Heart left ventricle (tissue), 16 donors: ENCODE results near the gene FKBP5. TPM values are rescaled to one million over a fixed set of nuclear protein-coding genes. Genes with fewer than 3 reads are reported as not detected.

Experiments
- ATAC-seq, 4 donors: fragments of 200-7000 bp; cut with Tn5 transposase; one replicate each; pipeline ENCODE4 v1.9.1; 2020 to 2022; ENCODE audit warnings: moderate library complexity in 4 of 4, mild to moderate bottlenecking in 3 of 4, moderate number of reproducible peaks in 1 of 4
- DNase-seq, 5 donors: peaks; one replicate each; pipeline ENCODE4 v3.0.0-alpha.2; 2020
- H3K27ac ChIP-seq, 12 donors: fragments of 200-600 bp; sonication (generic) in 4 of 12; one replicate each; pipeline versions ENCODE4 v1.5.0 to v1.8.0; 2016 to 2022; ENCODE audit warnings: mild to moderate bottlenecking in 2 of 12
- H3K27me3 ChIP-seq, 9 donors: fragments of 200-600 bp; sonication (generic) in 2 of 9; one replicate each; pipeline versions ENCODE4 v1.5.1 to v1.8.0; 2016 to 2022; ENCODE audit warnings: mild to moderate bottlenecking in 3 of 9
- H3K36me3 ChIP-seq, 9 donors: fragments of 200-600 bp; sonication (generic) in 2 of 9; one replicate each; pipeline versions ENCODE4 v1.5.0 to v1.8.0; 2018 to 2022; ENCODE audit warnings: mild to moderate bottlenecking in 2 of 9
- H3K4me1 ChIP-seq, 12 donors: fragments of 200-600 bp; sonication (generic) in 4 of 12; one replicate each; pipeline versions ENCODE4 v1.5.0 to v1.8.0; 2016 to 2022; ENCODE audit warnings: mild to moderate bottlenecking in 3 of 12
- H3K4me3 ChIP-seq, 12 donors: fragments of 200-600 bp; sonication (generic) in 4 of 12; one replicate each; pipeline versions ENCODE4 v1.5.0 to v1.8.0; 2017 to 2022; ENCODE audit warnings: mild to moderate bottlenecking in 9 of 12, moderate library complexity in 4 of 12
- H3K9me3 ChIP-seq, 12 donors: fragments of 200-600 bp; sonication (generic) in 4 of 12; one replicate each; pipeline versions ENCODE4 v1.5.0 to v1.8.0; 2016 to 2022; ENCODE audit warnings: mild to moderate bottlenecking in 1 of 12
- POLR2A ChIP-seq, 2 donors: fragments of 450-650 bp; IDR thresholded peaks; one replicate each; pipeline ENCODE4 v1.6.1; 2017; ENCODE audit warnings: antibody characterized with exemption in 2 of 2, mild to moderate bottlenecking in 2 of 2, moderate library complexity in 2 of 2
- WGBS, 4 donors: extraction: QIAGEN DNeasy Blood & Tissue Kit in 2 of 4; methylation state at CpG; one replicate each; pipeline versions ENCODE4 v1.1.5 to v1.1.7; 2013 to 2018; 5-methylcytosine and 5-hydroxymethylcytosine counted together
- intact Hi-C, 10 donors: fragments of 100-400 bp; cut with DNase I; formaldehyde crosslinking; loops; one replicate each; pipeline versions ENCODE4 v1.11.1 to v1.14.2; 2022
- polyA plus RNA-seq, 2 donors: library from polyadenylated mRNA; stranded (reverse); fragments of 200-250 nt; gene quantifications; one replicate each; pipeline ENCODE4 v1.2.3, GENCODE V29; 2013
- total RNA-seq, 9 donors: library from RNA; depleted of rRNA in 2 of 9; stranded (reverse); fragments of >200 nt in 2 of 9; fragmentation: NEBNext Ultra II Directional in 3 of 9; extraction: Animal tissue kit (Norgen Biotek cat#: 25700) in 3 of 9; gene quantifications; one replicate each; pipeline versions ENCODE4 v1.1.0 to v1.2.4, GENCODE V29; 2016 to 2023
- TF ChIP-seq, protein P1 (sequence below), 12 donors: fragments of 200-600 bp; sonication (generic) in 4 of 12; IDR thresholded peaks; one replicate each; pipeline versions ENCODE4 v1.5.0 to v1.8.0; 2018 to 2022; ENCODE audit warnings: antibody characterized with exemption in 12 of 12, mild to moderate bottlenecking in 5 of 12
- donor health status: ischemic (EF 13 %, LVEDD 7.1; RV severe dilation, severe dysfunction).
- donor health status: healthy with polysubstance abuse.
- donor health status: DM: no; HTN: yes; CAD: no.
- donor health status: DM: no; HTN: no; CAD: no.
- donor health status: ischemic (EF 25% LVEDD 6.9; RV normal size, moderate dysfunction).
- donor health status: ischemic (EF 25% LVEDD 5.7; RV mildly dilated, moderate dysfunction).
- donor health status: healthy.
- donor health status: DM: yes; HTN: yes; CAD: no.
- donor health status: ischemic (EF 35%, LVEDD 5.7; RV mildly dilated, moderate dysfunction).
- donor health status: nonischemic (EF 11% LVEDD 7.7; RV severe dilation, severe dysfunction).
- donor health status: DM: yes; HTN: yes; CAD: no.
- donor health status: PGD.
- donor health status: ischemic (EF 29% LVEDD 5.4; RV normal size, mild dysfunction).
- donor health status: nonischemic (EF 23%, LVEDD 6.1; RV moderate dilation, normal function).

Gene FKBP5
- total and polyA plus RNA-seq, 11 donors, result 19.7 to 351 (median 104) TPM

DNA sequence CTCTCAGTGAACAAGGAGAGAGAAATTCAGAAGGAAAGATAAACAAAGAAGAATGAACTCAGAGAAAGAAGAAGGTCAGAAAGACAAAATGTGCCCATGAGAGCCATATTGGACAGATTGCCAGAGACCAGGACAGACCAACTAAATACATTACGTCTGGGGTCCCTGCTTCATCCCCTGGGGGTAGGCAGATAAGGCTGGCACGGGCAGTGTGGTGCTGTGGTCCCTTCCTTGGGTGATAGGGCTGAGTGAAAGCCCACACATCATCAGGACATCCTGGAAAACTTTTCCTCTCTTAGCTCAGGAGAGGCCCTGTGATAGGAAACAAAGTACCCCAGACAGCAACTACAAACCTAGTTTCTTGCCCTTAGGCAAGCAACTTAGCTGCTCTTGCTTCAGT, 34.9 kb upstream of the FKBP5 start:
- Histone ChIP-seq H3K9me3 (no peaks in the 10 kb centered on the region), H3K4me1 (peaks cover 35 to 98% (median 64%) of the 10 kb centered on the region in 12 donors), H3K4me3 (no peak overlapping the region), H3K27me3 (no peaks in the 10 kb centered on the region), H3K27ac (peak overlapping the region in 6 of 12 donors; percentile 21 to 100 (median 100)), H3K36me3 (no peaks in the 10 kb centered on the region)
- ATAC-seq (no peak), DNase-seq (no peak)
- TF ChIP-seq POLR2A (IDR thresholded peaks at IDR 0.05), result no peak
- TF ChIP-seq, protein P1, sequence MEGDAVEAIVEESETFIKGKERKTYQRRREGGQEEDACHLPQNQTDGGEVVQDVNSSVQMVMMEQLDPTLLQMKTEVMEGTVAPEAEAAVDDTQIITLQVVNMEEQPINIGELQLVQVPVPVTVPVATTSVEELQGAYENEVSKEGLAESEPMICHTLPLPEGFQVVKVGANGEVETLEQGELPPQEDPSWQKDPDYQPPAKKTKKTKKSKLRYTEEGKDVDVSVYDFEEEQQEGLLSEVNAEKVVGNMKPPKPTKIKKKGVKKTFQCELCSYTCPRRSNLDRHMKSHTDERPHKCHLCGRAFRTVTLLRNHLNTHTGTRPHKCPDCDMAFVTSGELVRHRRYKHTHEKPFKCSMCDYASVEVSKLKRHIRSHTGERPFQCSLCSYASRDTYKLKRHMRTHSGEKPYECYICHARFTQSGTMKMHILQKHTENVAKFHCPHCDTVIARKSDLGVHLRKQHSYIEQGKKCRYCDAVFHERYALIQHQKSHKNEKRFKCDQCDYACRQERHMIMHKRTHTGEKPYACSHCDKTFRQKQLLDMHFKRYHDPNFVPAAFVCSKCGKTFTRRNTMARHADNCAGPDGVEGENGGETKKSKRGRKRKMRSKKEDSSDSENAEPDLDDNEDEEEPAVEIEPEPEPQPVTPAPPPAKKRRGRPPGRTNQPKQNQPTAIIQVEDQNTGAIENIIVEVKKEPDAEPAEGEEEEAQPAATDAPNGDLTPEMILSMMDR (IDR thresholded peaks at IDR 0.05), result no peak
- WGBS, 4 donors, result 91 to 95% (median 92%) methylated on average over 2 of the region's 2 CpGs
- intact Hi-C loops, result no loop called here

DNA sequence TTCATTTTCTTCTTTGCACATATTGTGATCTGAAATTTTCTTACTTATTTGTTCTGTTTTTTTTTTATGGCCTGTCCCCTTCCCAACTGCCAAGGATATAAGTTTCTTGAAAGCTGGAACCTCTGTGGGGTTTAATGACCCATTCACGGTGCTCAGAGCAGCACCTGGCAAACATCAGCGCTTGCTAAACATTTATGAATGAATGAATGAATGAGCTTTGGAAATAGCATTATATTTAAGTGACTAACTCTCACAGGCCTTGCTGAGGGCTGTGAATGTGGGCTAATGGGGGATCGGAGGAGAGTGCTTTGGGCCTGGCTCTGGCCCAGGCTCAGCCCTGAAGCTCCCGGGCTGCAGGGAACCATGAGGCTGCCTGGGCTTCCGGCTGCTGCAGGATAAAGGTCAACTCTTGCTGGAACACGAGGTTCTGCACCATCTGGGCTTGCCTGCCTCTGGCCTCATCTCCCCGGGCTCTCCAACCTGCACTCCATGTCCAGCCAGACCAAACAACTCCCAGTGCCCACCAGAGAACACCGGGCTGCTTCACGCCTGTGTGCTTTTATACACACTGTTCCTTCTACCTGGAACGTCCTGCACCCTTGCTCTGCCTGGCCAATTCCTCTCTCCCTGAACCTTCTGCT, 33.5 kb upstream of the FKBP5 start:
- TF ChIP-seq, protein P1 (IDR thresholded peaks at IDR 0.05), result no peak
- no peak for TF ChIP-seq POLR2A (IDR thresholded peaks at IDR 0.05)
- WGBS, 4 donors, result 49 to 65% (median 55%) methylated on average over 9 to 10 of the region's 10 CpGs
- no peaks in the 10 kb centered on the region for H3K36me3 ChIP-seq
- H3K9me3 ChIP-seq, result no peaks in the 10 kb centered on the region
- H3K27me3 ChIP-seq, result no peaks in the 10 kb centered on the region
- DNase-seq, result peak in 2 of 5 donors; percentile 65 to 87
- peak in 3 of 4 donors; percentile 30 to 43 (median 33) for ATAC-seq
- intact Hi-C loops, result loop anchor here in 1 of 10 donors (1.0 kb wide), 1 partner anchor 31 kb away; no protein-coding TSS in a partner anchor
- peak overlapping the region in 11 of 12 donors; percentile 22 to 100 (median 60) for H3K27ac ChIP-seq
- no peak overlapping the region for H3K4me3 ChIP-seq
- peaks cover 35 to 99% (median 57%) of the 10 kb centered on the region in 12 donors for H3K4me1 ChIP-seq

DNA sequence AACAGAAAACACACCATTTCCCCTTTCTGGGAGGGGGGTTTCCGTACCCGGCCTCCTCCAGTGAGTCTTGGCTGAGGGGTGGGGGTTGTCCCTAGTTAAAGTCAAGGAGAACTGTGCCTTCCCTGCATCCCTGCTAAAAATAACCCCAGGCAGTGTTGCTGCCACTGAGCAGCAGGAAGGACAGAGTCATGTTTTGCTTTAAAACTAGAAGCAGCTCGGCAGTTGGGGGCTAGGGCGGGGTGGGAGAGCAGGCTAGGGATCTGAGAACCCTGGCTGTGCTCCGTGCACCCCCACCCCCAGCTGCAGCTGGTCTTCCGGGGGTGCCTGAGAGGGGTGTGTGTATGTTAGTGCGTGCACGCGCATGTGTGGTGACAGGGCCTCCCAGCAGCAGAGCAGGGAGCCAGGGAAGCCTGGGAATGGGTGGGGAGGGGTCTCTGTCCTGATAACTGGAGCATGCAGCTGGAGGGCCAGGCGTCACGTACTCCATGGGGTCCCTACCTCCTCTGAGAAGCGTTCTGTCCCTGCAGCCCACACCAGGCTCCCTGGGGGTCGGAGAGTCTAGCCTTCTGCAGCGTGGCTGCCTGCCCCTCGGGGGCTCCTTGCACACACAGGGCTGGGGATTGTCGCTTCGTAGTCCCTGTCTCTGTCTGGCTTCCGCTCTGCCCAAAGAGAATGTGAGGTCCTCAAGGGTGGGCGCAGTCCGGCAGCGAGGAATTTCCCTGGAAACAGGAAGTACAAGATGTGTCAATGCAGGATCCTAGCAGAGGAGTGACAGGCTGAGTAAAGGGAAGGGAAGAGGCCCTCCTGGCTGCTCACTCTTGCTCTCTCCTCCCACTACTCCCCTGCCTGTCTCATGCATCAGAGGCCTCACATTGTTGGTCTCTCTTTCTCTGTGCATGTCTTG, 31.4 kb upstream of the FKBP5 start:
- intact Hi-C loops, result no loop called here
- H3K27me3 ChIP-seq, result no peaks in the 10 kb centered on the region
- H3K9me3 ChIP-seq, result no peaks in the 10 kb centered on the region
- peak overlapping the region in 9 of 12 donors; percentile 13 to 49 (median 37) for H3K4me3 ChIP-seq
- ATAC-seq (peak; percentile 52 to 83 (median 74)), DNase-seq (peak; percentile 49 to 73 (median 66))
- 6 to 13% (median 8%) methylated on average over 14 to 21 of the region's 21 CpGs for WGBS, 4 donors
- H3K4me1 ChIP-seq, result peaks cover 19 to 80% (median 37%) of the 10 kb centered on the region in 12 donors
- no peaks in the 10 kb centered on the region for H3K36me3 ChIP-seq
- peak in 1 of 2 donors; percentile 31 for TF ChIP-seq POLR2A (IDR thresholded peaks at IDR 0.05)
- TF ChIP-seq, protein P1 (IDR thresholded peaks at IDR 0.05), result no peak
- H3K27ac ChIP-seq, result peak overlapping the region; percentile 67 to 100 (median 82)

DNA sequence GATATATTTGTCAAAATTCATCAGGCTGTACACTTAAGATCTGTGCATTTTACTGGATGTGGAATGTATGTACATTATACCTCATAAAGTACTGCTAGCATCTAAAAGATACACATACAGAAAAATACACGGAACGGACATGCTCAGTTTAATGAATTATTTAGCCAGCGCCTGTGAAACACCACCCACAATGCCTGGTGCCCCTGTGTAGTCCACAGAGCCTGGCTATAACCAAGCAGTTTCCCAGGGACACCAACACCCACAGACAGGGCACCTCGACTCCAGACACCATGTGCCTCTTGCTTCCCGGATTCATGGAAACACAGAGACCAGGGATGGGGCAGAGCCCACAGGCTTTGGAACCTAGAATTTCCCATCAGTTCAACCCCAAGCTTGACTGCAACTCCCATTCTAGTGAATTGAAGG, 30.7 kb upstream of the FKBP5 start:
- intact Hi-C loops, result no loop called here
- 27 to 44% (median 40%) methylated on average over 5 of the region's 5 CpGs for whole genome bisulfite sequencing, 4 donors
- TF ChIP-seq, protein P1 (IDR thresholded peaks at IDR 0.05), result no peak
- no peak for TF ChIP-seq POLR2A (IDR thresholded peaks at IDR 0.05)

More for the DNA sequence above, 30.7 kb upstream of the FKBP5 start:
- no peaks in the 10 kb centered on the region for H3K36me3 ChIP-seq
- no peaks in the 10 kb centered on the region for H3K27me3 ChIP-seq
- peak in 1 of 5 donors; percentile 38 for DNase-seq
- H3K27ac ChIP-seq, result peak overlapping the region; percentile 67 to 100 (median 82)
- ATAC-seq, result peak in 3 of 4 donors; percentile 9 to 38 (median 19)
- no peaks in the 10 kb centered on the region for H3K9me3 ChIP-seq
- H3K4me1 ChIP-seq, result peaks cover 18 to 73% (median 33%) of the 10 kb centered on the region in 12 donors
- H3K4me3 ChIP-seq, result peak overlapping the region in 8 of 12 donors; percentile 24 to 49 (median 38)
